Thyroid gland (tissue), 4 donors: Measurements from ENCODE around the gene LRFN2. TPM values are rescaled to one million over a fixed set of nuclear protein-coding genes. Genes with fewer than 3 reads are reported as not detected.
A peak's percentile ranks its signal among the peaks of the same experiment; 100 is the strongest.

ENCODE experiments used
- DNase-seq, 2 donors: peaks; one replicate each; pipeline ENCODE4 v3.0.0-alpha.2; 2019
- H3K27ac ChIP-seq, 3 donors: fragments of 200-600 bp; sonication (generic); 1 replicate in 2 of 3; 2 replicates in 1 of 3; pipeline ENCODE4 v1.5.1; 2016 to 2019; ENCODE audit warnings: mild to moderate bottlenecking in 1 of 3, moderate library complexity in 1 of 3
- H3K27me3 ChIP-seq: fragments of 200-600 bp; sonication (generic); one replicate; pipeline ENCODE4 v1.5.1; 2019
- H3K36me3 ChIP-seq, 2 donors: fragments of 200-600 bp; sonication (generic); one replicate each; pipeline ENCODE4 v1.5.1; 2016 to 2019
- H3K4me1 ChIP-seq, 2 donors: fragments of 200-600 bp; sonication (generic); one replicate each; pipeline ENCODE4 v1.5.1; 2017 to 2019
- H3K4me3 ChIP-seq, 3 donors: fragments of 200-600 bp; sonication (generic); replicated peaks in 1 of 3; 1 replicate in 2 of 3; 2 replicates in 1 of 3; pipeline ENCODE4 v1.5.1; 2016; ENCODE audit warnings: mild to moderate bottlenecking in 1 of 3
- H3K9me3 ChIP-seq: fragments of 200-600 bp; sonication (generic); one replicate; pipeline ENCODE4 v1.5.1; 2017
- CTCF ChIP-seq, 6 experiments: fragments of 200-600 bp in 3 of 6; fragments of 450-650 bp in 3 of 6; sonication (generic) in 3 of 6; IDR thresholded peaks; one replicate each; pipeline ENCODE4 v1.5.1; 2016 to 2019; ENCODE audit warnings: antibody characterized with exemption in 6 of 6, mild to moderate bottlenecking in 2 of 6, inconsistent platforms in 1 of 6, moderate library complexity in 1 of 6
- POLR2A ChIP-seq, 2 donors: fragments of 450-650 bp; IDR thresholded peaks; one replicate each; pipeline ENCODE4 v1.6.1; 2017; ENCODE audit warnings: antibody characterized with exemption in 2 of 2, mild to moderate bottlenecking in 2 of 2, moderate library complexity in 1 of 2
- WGBS, 2 donors: methylation state at CpG; one replicate each; pipeline ENCODE4 v1.1.5; 2017; 5-methylcytosine and 5-hydroxymethylcytosine counted together
- intact Hi-C: fragments of 100-400 bp; cut with DNase I; formaldehyde crosslinking; loops from one replicate; pipeline ENCODE4 v1.15.1; 2023
- total RNA-seq, 4 donors: library from RNA; depleted of rRNA; stranded (reverse); fragments of >200 nt; gene quantifications; one replicate each; pipeline ENCODE4 v1.2.3, GENCODE V29; 2016

Gene LRFN2
- total RNA-seq, 4 donors from 2014 or later, result 0.13 TPM; not detected in 3

GRCh38 chr6:40577672-40578071 lies 9.5 kb downstream of the LRFN2 start:
- Histone ChIP-seq H3K4me3 (no peak overlapping the region), H3K4me1 (no peaks in the 10 kb centered on the region), H3K27me3 (no peaks in the 10 kb centered on the region), H3K27ac (no peak overlapping the region), H3K36me3 (no peaks in the 10 kb centered on the region), H3K9me3 (no peaks in the 10 kb centered on the region)
- intact Hi-C loops, result no loop called here
- no peak for TF ChIP-seq CTCF (IDR thresholded peaks at IDR 0.05)
- 94 to 95% methylated on average over 4 of the region's 4 CpGs for WGBS, 2 donors
- no peak for DNase-seq

- Histone ChIP-seq H3K4me1 (no peaks in the 10 kb centered on the region), H3K27me3 (no peaks in the 10 kb centered on the region), H3K4me3 (no peak overlapping the region), H3K27ac (no peak overlapping the region), H3K36me3 (no peaks in the 10 kb centered on the region), H3K9me3 (no peaks in the 10 kb centered on the region)
- TF ChIP-seq CTCF (IDR thresholded peaks at IDR 0.05) (no peak), POLR2A (IDR thresholded peaks at IDR 0.05) (no peak)
- WGBS, 2 donors, result 88 to 90% methylated on average over 5 of the region's 5 CpGs
- no peak for DNase-seq
- intact Hi-C loops, result no loop called here
Observed at GRCh38 chr6:40573221-40573620, 13.9 kb downstream of the LRFN2 start.

DNA sequence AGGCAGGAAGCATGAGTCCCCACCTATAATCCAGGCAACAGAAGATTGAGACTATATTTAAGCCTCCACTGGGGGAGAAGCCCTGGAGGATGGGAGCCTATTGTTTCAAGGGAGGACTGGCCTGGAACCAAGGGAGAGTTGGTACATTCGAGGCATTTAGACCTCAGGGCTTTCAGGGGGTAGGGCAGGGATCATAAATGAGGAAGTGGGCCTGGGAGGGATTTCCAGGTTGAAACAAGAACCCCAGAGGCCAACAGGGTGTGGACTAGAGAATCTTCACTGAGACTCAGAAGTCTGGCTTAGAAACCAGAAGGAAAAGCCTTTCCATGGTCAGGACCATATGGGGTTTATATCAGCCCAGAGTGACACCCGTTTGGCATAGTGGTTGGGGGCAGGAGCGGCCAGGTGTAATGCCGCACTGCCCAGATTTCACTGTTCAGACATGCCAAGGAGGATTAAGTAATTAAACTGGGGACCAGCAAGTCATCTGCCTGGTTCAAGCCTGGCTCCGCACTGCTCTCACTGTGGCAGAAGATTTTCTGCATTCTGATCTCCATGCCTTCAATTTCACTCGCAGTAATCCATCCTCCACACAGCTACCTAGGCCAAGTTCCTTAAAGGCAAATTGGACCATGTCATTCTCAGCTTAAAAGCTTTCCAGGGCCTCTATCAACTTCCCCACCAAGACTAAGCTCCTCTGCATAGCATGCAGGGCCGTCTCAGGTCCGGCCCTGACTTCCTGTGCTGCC lies 17.8 kb downstream of the LRFN2 start:
- Histone ChIP-seq H3K27ac (no peak overlapping the region), H3K27me3 (no peaks in the 10 kb centered on the region), H3K4me1 (no peaks in the 10 kb centered on the region), H3K36me3 (no peaks in the 10 kb centered on the region), H3K4me3 (no peak overlapping the region), H3K9me3 (no peaks in the 10 kb centered on the region)
- 77 to 88% methylated on average over 7 of the region's 8 CpGs for WGBS, 2 donors
- intact Hi-C loops, result no loop called here
- TF ChIP-seq CTCF (IDR thresholded peaks at IDR 0.05) (no peak), POLR2A (IDR thresholded peaks at IDR 0.05) (no peak)
- DNase-seq, result no peak

DNA sequence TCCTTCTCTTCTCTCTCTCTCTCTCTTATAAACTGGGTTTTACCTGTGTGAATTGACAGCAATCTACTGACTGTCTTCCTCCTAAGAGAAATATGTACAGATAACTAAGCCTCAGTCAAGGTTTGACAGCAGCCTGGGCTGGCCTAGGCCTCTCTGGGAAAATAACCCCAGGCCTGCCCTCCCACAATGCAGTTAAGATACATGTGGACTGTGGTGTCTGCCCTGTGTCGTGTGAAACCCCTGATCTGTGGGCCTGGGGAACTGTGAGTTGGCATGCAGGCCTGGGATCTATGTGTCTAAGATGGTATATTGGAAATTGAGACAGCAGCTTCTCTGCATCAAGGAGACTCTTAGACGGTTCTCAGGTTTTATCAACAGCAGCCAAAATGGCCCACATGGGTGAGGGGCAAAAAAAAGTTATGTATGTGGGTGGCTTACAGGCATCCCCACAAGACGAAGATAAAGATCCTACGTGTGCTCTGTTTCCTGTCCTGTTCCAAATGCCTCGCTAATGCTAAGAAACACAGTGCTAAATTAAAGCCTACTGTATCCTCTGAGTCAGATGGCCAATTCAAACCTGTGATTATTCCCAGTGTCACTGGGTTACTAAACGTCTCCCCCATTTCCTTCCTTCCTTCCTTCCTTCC lies 19.0 kb downstream of the LRFN2 start:
- 71 to 80% methylated on average over 6 of the region's 6 CpGs for WGBS, 2 donors
- intact Hi-C loops, result no loop called here
- peaks cover 2 to 10% of the 10 kb centered on the region in 2 donors for H3K4me1 ChIP-seq
- no peak overlapping the region for H3K27ac ChIP-seq
- no peaks in the 10 kb centered on the region for H3K36me3 ChIP-seq
- H3K9me3 ChIP-seq, result no peaks in the 10 kb centered on the region
- no peaks in the 10 kb centered on the region for H3K27me3 ChIP-seq
- TF ChIP-seq CTCF (IDR thresholded peaks at IDR 0.05), result no peak
- no peak for TF ChIP-seq POLR2A (IDR thresholded peaks at IDR 0.05)
- H3K4me3 ChIP-seq, result no peak overlapping the region
- DNase-seq, result no peak

GRCh38 chr6:40563111-40563510 lies 24.1 kb downstream of the LRFN2 start:
- Histone ChIP-seq H3K9me3 (no peaks in the 10 kb centered on the region), H3K4me1 (peaks cover 6 to 17% of the 10 kb centered on the region in 2 donors), H3K27ac (peak overlapping the region in 2 of 3 donors; percentile 10 to 13), H3K36me3 (no peaks in the 10 kb centered on the region), H3K4me3 (no peak overlapping the region), H3K27me3 (no peaks in the 10 kb centered on the region)
- TF ChIP-seq CTCF (IDR thresholded peaks at IDR 0.05) (no peak), POLR2A (IDR thresholded peaks at IDR 0.05) (no peak)
- intact Hi-C loops, result no loop called here
- 43 to 48% methylated on average over 5 of the region's 5 CpGs for WGBS, 2 donors
- peak in 1 of 2 donors; percentile 22 for DNase-seq
